Measurements from ENCODE around the gene MLLT1. TPM values are rescaled to one million over a fixed set of nuclear protein-coding genes. Genes with fewer than 3 reads are reported as not detected.
"Not testable (repeated sequence)": the region's sequence is repeated elsewhere in the genome, so short reads cannot be mapped to it uniquely, and the experiment has no call there.

The MLLT1 gene
- total RNA-seq, 4 donors from 2014 or later, result 16.9 to 25.8 (median 24.3) TPM

DNA sequence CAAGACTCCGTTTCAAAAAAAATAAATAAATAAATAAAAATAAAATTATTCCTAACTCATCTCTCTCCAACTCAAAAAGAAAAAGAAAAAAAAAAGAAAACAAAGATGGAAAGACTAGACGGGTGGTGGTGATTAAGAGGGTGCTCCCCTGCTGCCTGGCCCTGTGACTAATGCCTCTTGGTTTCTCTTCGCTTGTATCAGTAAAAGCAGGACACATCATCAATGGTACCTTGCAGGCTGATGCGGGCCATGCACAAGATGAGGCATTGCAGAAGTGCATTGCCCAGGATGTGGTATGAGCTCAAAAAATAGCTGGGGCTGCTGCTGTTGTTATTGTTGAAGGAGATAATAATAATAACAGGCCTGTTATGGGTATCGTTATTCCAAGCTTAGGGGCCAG lies 39.0 kb upstream of the MLLT1 start:
- TF ChIP-seq, protein P1, sequence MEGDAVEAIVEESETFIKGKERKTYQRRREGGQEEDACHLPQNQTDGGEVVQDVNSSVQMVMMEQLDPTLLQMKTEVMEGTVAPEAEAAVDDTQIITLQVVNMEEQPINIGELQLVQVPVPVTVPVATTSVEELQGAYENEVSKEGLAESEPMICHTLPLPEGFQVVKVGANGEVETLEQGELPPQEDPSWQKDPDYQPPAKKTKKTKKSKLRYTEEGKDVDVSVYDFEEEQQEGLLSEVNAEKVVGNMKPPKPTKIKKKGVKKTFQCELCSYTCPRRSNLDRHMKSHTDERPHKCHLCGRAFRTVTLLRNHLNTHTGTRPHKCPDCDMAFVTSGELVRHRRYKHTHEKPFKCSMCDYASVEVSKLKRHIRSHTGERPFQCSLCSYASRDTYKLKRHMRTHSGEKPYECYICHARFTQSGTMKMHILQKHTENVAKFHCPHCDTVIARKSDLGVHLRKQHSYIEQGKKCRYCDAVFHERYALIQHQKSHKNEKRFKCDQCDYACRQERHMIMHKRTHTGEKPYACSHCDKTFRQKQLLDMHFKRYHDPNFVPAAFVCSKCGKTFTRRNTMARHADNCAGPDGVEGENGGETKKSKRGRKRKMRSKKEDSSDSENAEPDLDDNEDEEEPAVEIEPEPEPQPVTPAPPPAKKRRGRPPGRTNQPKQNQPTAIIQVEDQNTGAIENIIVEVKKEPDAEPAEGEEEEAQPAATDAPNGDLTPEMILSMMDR (IDR thresholded peaks at IDR 0.05), result no peak
- TF ChIP-seq POLR2A (IDR thresholded peaks at IDR 0.05), result no peak
- no peak overlapping the region for H3K4me3 ChIP-seq (ENCODE audit: low read depth, poor library complexity, severe bottlenecking)
- intact Hi-C loops (cut with DNase I; ENCODE audit: low total_unique reads), result no loop called here
- no peak for DNase-seq (ENCODE audit: low spot score in 2 of 2)
- 65 to 80% methylated on average over 5 of the region's 5 CpGs for WGBS, 2 donors

DNA sequence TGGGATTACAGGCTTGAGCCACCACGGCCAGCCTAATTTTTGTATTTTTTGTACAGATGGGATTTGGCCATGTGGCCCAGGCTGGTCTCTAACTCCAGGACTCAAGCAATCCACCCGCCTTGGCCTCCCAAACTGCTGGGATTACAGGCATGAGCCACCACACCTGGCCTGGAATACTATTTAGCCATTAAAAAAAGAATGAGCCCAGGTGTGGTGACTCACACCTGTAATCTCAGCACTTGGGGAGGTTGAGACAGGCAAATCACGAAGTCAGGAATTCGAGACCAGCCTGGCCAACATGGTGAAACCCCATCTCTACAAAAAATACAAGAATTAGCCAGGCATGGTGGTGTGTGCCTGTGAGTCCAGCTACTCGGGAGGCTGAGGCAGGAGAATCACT lies 35.9 kb upstream of the MLLT1 start:
- intact Hi-C loops (cut with DNase I; ENCODE audit: low total_unique reads); H3K4me3 ChIP-seq (ENCODE audit: low read depth, poor library complexity, severe bottlenecking); DNase-seq (ENCODE audit: low spot score in 2 of 2): not testable (repeated sequence)
- WGBS, 2 donors, result 87 to 94% methylated on average over 5 of the region's 5 CpGs

DNA sequence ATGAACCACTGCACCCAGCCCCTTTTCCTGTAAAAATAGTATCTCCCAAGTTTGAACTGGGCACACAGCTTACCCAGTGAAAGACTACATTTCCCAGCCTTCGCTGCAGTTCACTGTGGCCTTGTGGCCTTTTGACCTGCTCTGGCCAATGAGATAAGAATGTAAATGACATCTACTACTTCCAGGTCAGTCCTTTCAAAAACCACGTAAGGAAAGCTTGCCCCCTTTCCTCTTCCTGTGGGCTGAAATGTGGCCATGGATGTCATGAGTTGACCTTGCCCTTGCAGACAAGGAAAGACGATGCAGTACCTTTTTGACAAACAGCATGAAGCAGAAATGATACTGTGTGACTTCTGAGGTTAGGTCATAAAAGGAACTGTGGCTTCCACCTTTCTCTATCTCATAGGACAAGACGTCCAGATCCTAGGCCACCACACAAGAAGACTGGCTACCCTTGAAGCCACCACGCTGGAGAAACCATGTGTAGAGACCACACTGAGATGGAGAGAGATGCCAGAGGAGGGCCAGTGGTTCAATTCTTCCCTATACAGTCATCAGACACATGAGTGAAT lies 33.7 kb upstream of the MLLT1 start:
- DNase-seq (ENCODE audit: low spot score in 2 of 2), result no peak
- TF ChIP-seq POLR2A (IDR thresholded peaks at IDR 0.05), result no peak
- TF ChIP-seq, protein P1 (IDR thresholded peaks at IDR 0.05), result no peak
- 67 to 78% methylated on average over 5 of the region's 5 CpGs for WGBS, 2 donors
- H3K4me3 ChIP-seq (ENCODE audit: low read depth, poor library complexity, severe bottlenecking), result no peak overlapping the region
- intact Hi-C loops (cut with DNase I; ENCODE audit: low total_unique reads), result no loop called here

DNA sequence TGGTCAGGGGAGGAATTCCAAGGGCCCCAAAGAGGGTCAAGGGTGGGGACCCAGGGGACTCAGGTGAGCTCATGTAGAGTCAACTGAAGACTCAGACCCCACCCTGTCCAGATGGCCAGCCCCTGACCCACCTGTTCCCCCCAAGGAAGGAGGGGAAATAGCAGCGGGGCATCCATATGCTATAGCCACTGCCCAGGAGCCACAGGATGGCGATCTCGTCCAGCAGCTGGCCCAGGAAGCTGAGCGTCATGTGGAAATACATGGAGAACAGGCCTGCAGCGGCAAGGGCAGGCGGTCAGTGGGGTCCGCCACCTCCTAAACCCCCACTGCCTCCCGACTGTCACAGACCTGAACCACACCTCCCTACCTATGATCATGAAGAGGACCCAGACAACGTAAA lies 32.2 kb upstream of the MLLT1 start:
- no peak for DNase-seq (ENCODE audit: low spot score in 2 of 2)
- 69 to 76% methylated on average over 9 of the region's 9 CpGs for WGBS, 2 donors
- intact Hi-C loops (cut with DNase I; ENCODE audit: low total_unique reads), result no loop called here
- H3K4me3 ChIP-seq (ENCODE audit: low read depth, poor library complexity, severe bottlenecking), result no peak overlapping the region
- TF ChIP-seq POLR2A (IDR thresholded peaks at IDR 0.05), result no peak
- TF ChIP-seq, protein P1 (IDR thresholded peaks at IDR 0.05), result no peak

DNA sequence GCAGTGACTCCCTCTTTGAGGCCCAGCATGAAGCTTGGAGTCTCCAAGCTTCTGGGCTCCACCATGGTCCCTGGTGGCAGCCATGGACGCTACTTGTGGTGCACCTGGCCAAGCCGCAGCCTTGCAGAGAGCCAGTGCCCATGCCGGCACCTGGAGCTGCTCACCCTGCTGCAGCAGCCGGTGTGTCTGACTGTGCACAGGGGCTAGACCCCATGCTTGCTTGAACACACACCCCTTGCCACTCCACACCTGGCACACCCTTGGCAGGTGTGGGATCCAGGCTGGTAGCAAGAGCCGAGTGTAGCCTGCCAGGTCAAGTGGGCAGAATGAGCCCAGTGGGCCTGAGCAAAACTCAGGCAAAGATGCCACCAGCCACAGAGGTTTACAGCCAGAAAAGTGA lies 18.6 kb upstream of the MLLT1 start:
- no peak for TF ChIP-seq POLR2A (IDR thresholded peaks at IDR 0.05)
- no peak overlapping the region for H3K4me3 ChIP-seq (ENCODE audit: low read depth, poor library complexity, severe bottlenecking)
- intact Hi-C loops (cut with DNase I; ENCODE audit: low total_unique reads), result loop anchor here (10.0 kb wide), 1 partner anchor 254 kb away; no protein-coding TSS in a partner anchor
- WGBS, 2 donors, result 92 to 99% methylated on average over 5 of the region's 5 CpGs
- no peak for DNase-seq (ENCODE audit: low spot score in 2 of 2)

DNA sequence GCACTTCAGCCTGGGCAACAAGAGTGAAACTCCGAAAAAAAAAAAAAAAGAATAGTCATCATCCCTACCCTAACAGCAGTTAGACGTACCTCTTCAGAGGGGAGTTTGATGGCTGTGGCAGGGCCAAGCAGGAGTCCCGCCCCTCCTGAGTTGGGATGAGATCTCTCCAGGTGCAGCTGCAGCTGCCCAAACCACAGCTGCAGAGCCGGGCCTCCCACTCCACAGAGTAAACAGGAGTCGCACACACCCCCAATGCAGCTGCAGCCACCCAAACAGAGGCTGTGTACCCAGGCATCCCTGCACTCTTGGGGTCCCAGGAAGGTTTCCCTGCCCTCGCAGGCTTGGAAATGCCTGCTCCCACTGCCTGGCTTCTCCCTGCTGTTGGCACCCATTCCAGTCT lies 17.4 kb upstream of the MLLT1 start:
- TF ChIP-seq, protein P1 (IDR thresholded peaks at IDR 0.05), result no peak
- no peak for TF ChIP-seq POLR2A (IDR thresholded peaks at IDR 0.05)

DNA sequence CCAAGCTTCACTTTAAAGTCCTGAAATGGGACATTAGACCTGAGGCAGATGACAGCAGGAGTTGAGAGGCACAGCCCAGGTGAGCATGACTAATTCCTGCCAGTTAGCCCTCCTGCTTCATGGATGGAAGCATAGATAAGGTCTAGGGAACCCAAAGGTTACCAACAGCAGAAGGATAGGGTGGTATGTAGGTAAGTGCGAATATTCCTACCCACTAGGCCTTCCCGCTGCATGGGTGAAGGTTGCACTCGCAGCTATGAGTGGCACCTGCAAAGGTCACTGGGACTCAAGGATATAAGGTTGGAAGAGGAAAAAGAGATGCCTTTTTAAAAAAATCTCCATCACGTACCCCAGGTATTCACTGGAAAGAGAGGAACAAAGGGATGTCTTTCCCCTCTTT lies 12.2 kb upstream of the MLLT1 start:
- no peak for DNase-seq (ENCODE audit: low spot score in 2 of 2)
- 60 to 61% methylated on average over 4 of the region's 4 CpGs for whole genome bisulfite sequencing, 2 donors
- H3K4me3 ChIP-seq (ENCODE audit: low read depth, poor library complexity, severe bottlenecking), result no peak overlapping the region
- no peak for TF ChIP-seq POLR2A (IDR thresholded peaks at IDR 0.05)
- TF ChIP-seq, protein P1 (IDR thresholded peaks at IDR 0.05), result no peak
- intact Hi-C loops (cut with DNase I; ENCODE audit: low total_unique reads), result loop anchor here (10.0 kb wide), 1 partner anchor 247 kb away; no protein-coding TSS in a partner anchor

More for the DNA sequence above, 17.4 kb upstream of the MLLT1 start:
- WGBS, 2 donors, result 77 to 88% methylated on average over 4 to 5 of the region's 6 CpGs
- no peak for DNase-seq (ENCODE audit: low spot score in 2 of 2)
- intact Hi-C loops (cut with DNase I; ENCODE audit: low total_unique reads), result loop anchor here (10.0 kb wide), 1 partner anchor 252 kb away; no protein-coding TSS in a partner anchor
- no peak overlapping the region for H3K4me3 ChIP-seq (ENCODE audit: low read depth, poor library complexity, severe bottlenecking)

Measured in lower leg skin (tissue), 4 donors.